NCI-H2107 treated with DMSO at 0.1 percent for 48 hours (cell line): ENCODE results near the gene LEF1.
A peak's percentile ranks its signal among the peaks of the same experiment; 100 is the strongest.

ENCODE experiments used
- DNase-seq: peaks from one replicate; lab custom pipeline; 2025; ENCODE audit not compliant: unreplicated experiment; lab: John Stamatoyannopoulos, UW

The LEF1 gene

DNA sequence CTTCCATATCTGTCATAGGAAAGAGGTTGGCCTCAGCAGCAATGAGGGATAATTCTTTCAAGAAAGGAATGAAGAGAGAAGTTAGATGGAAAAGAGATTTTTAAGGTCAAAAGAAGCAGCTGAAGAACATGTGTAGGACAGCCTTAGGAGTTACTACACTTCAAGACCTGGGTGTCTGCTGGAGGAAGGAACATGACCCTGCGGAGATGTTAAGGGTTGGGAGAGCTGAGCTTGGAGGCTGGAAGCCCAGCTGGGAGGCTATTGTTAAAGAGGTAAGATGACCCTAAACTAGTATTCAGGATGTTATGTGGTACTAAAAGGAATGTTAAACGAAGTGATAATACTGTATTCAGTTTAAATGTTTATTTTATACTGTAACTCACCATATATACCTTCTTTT, 164.1 kb downstream of the LEF1 start:
- no peak for DNase-seq

DNA sequence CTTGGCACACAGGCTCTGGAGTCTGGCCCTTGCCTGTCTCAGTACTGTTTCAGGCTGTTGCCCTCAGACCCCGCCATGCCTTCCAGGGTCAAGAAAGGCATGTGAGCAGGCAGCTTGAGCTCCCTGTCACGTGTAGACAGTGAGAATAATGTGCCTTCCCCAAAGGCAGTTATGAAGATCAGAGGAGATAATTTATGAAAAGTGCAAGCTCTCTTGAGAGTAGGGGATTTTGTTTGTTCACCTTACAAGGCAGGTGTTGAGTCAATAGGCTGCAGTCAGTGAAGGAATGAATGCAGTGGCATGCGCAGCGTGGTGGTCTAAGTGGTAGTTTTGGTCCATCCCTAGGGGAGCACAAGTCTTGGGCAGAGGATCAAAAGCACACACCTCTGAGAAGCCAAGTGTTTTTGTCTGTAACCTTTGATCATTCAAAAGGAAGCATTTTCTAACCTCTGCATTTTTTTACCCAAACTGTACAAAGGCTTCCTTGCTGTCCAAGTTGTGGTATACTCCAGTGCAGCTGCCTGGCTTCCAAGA, 164.7 kb downstream of the LEF1 start:
- no peak for DNase-seq

DNA sequence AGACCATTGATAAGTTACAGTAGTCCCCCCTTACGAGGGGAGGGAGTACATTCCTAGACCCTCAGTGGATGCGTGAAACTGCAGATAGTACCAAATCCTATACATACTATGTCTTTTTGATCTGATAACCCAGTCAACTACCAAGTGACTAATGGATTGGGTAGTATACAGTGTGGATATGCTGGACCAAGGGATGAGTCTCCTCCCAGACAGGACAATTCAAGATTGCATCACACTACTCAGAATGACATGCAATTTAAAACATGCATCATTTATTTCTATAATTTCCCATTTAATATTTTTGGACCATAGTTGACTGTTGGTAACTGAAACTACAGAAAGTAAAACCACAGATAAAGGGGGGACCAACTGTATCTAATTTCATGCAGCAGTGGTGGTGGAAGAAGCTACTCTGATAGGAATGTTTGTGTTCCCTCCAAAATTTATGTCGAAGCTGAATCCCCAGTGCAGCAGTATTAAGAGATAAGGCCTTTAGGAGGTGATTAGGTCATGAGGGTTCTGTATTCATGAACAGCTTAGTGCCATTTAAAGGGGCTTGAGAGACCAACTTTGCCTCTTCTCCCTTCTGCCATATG, 167.1 kb downstream of the LEF1 start:
- DNase-seq = no peak

DNA sequence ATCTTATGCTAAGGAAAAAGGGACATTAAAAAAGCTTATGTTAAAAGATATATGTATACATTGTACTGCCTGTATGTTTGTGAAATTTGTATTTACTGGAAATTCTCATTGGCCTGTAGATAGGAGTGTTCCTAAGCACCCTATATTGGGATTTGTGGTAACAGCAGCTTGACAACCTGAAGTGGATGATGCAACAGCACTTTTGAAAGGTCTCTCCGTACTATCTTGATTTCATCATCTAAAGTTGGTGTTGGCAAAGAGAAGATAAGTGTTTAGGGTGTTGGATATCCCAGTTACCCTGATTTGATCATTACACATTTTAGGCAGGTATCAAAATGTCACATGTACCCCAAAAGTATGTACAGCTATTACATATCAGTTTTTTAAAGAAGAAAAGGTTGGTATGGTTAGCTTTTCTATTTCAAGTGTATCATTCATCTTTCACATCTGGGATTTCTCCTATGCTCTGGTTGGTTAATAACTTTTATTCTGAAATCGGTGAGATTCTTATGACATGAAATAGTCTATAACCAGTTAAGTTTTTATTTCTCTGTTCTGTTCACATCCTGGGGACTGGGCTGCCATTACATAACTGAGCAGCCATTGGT, 168.7 kb downstream of the LEF1 start:
- peak; percentile 20 for DNase-seq

DNA sequence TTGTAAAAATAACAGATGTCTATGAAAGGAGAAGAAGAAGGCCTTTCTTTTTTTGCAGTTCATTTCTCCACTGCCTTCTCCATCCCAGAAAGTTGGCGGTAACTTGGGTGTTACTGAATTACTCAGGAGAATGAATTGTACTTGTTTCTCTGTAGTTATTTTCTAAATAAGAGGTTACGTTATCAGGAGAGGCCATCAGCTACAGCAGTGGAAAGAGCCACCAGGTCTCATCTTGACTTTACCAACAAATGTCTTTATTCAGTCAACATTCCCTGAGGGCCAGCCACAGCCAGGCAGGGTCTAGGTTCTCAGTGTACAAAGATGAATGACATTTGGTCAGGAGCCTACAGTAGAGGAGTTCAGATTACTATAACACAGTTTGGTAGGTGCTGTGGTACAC, 170.9 kb downstream of the LEF1 start:
- no peak for DNase-seq
